Skeletal muscle cell (primary cell): ENCODE results near the gene SETD5.
"Not testable (repeated sequence)": the region's sequence is repeated elsewhere in the genome, so short reads cannot be mapped to it uniquely, and the experiment has no call there.

Experiments
- DNase-seq: peaks from one replicate; pipeline ENCODE4 v3.0.0-alpha.2; 2010; ENCODE audit warnings: low read depth
- H3K4me3 ChIP-seq: 2 replicates; pipeline ENCODE4 v1.5.1; 2011; ENCODE audit warnings: low read depth, mild to moderate bottlenecking, control low read depth, low read length, moderate library complexity

SETD5 gene

DNA sequence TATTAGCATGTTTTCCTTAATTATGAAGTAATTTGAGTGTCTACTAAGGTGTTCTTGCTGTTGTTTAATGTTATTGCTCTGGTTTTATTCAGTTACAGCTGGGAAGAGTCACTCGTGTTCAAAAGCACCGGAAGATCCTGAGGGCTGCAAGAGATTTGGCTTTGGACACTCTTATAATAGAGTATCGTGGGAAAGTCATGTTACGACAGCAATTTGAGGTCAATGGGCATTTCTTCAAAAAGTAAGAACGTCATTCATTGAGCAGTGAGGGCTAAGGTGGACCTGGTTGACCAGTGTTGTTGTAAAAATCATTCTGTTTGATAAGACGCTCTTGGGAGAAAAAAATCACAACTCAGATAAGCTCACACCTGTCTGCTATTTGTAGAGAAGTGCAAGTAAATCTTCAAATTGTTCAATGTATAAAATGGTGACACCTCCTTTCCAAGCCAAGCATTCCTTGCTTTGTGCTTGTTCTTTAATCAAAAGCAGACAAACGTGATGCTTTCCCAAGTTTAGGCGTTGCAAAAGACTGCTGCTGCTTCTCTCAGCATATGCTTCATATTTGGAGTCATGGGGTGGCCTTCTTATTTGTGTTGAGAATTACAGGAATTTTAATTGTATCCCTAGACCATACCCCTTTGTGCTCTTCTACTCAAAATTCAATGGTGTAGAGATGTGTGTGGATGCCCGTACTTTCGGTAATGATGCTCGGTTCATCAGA, 44.2 kb downstream of the SETD5 start:
- DNase-seq: no peak
- no peak overlapping the region for H3K4me3 ChIP-seq

DNA sequence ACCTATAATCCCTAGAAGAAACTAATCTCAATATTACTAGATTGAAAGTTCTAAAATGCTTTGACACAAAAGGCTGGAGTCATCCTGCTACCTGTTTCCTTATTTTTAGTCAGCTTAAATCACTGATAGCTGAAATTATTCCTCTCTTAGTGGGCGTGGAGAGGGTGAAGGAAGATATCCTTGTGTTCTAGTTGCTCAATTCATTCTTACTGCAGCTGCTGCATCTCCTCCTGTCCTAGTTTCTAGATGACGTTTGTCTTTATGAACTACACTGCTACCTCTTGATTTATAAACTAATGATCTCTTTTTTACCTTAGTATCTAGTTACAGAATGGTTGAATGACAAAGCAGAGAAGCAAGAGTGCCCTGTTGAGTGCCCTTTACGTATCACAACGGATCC, 50.7 kb downstream of the SETD5 start:
- DNase-seq: no peak
- no peak overlapping the region for H3K4me3 ChIP-seq

DNA sequence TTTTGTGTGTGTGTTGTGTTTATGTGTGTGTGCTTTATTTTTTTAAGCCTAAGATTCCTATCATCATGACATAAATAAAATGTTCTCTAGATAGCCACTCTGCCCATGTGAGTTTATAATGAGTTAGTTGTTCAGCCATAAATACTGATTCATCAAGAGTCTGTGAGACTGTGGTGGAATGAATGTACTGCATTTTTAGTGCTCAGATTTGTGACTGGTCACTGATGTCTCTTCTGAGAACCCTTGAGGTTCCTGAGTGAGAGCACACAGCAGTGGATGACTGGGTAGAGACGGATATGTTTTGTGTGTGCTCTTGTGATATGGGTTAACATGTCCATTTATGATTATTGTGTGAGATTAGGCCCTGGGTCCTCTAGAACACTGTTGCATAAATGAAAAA, 51.2 kb downstream of the SETD5 start:
- no peak overlapping the region for H3K4me3 ChIP-seq
- DNase-seq: no peak

DNA sequence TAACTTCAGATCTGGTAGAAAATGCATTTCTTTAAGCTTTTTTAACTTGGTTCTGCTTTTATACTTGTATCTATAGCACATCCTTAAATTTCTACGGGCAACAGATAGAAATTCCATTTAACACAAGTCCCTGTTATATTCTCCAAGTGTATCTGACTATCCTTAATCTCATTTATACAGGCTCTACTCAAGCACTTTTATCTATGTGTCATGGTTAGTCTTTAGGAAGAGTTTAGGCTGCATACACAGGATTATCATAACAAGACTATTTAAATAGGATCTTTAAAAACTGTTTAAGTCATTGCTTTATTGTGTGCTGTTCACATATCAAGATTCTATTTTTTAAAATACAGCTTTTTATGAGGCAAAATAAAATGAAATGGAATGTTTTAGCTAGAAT, 52.7 kb downstream of the SETD5 start:
- no peak for DNase-seq
- no peak overlapping the region for H3K4me3 ChIP-seq

DNA sequence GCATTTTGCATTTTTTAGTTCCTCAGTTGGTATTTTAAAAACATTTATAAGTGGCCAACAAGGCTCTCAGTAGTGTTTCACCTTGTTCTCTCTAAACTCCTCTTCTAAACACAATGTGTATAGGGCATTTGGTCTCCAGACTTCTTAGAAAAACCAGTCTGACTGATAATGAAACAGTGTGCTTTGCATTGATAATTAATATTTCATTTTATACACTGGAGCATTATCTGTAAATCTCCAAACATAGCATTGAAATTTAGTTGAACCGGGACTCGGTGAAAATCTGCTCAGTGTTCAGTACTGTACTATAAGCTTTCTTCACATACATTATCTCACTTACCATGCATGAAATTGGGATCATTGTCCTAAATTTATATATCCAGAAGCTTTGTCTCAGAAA, 53.6 kb downstream of the SETD5 start:
- DNase-seq: no peak
- no peak overlapping the region for H3K4me3 ChIP-seq

DNA sequence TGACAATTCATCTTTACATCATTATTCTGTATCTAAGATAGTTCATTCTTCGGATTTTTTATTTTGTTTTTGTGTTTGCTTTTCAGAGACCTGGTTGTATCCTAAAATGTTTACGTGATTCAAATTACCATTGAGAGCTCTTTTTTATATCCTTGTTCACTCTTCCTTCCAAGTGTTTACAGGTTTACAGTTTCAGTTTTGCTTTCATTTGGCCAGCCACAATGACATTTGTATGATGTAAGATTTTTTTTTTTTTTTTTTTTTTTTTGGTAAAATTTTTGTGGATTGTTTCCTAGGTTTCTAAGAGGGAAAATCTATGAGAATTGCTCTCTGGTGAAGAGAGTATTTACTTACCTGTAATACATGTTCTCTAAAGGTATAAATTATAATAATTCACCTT, 55.0 kb downstream of the SETD5 start:
- no peak for DNase-seq
- H3K4me3 ChIP-seq: no peak overlapping the region

DNA sequence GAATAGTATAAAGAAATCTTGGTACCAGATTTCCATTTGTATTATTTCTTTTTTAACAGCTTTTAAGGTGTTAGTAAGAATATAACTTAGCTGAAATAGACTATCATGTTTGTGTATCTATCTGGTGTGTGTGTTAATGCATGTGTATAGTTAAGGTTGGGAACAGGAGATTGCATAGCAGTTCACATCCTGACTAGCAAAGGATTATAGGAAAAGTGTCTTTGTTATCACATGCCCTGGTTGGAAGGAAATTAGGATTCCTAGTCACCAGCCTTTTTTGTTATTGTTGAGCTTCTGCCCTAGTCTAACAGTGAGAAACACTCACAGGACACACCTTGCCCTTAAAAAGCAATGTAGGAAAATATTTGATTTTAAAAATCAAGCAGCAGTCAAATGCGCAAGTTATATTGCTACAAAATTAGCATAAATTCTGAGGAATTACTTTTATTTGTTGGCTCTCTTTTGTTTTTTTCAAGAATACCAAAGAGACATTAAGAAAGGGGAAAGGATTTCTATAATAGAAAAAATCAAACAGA, 58.2 kb downstream of the SETD5 start:
- DNase-seq: no peak
- no peak overlapping the region for H3K4me3 ChIP-seq

DNA sequence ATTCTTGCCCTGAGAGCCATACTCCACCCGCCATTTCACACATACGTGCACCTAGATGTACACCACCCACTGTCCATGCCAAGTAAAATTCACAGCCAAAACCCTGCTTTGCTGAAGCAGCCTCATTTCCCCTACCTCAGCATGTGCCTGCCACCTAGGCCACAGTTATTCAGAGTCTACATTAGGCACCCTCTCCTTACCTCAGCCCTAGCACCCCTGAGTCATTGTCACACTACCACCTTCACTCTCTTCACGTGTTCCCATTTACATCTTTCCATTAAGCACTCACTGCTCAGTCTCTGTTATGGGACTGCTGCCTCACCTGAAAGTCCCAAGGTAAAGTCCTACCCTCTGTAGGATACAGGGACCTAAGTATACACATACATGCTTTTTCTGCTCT, 70.0 kb downstream of the SETD5 start:
- no peak for DNase-seq
- no peak overlapping the region for H3K4me3 ChIP-seq

DNA sequence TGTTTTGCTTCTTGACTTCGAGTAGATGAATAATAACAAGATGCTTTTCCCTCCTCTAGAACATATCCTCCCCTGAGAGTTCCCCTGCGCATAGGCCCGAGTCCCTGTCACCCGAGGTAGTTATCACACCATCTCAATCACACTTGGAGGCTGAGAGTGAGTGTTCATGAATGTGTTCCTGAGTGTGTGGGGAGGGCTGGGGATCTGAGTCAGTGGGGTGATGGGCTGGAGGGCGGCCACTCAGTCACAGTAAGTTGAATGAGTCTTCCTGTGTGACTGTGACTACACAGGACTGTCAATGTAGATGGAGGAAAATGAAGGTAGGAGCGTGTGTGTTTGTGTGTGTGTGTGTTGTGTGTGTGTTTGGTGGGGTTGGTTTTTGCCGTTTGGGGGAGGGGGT, 71.0 kb downstream of the SETD5 start:
- H3K4me3 ChIP-seq: no peak overlapping the region
- no peak for DNase-seq

DNA sequence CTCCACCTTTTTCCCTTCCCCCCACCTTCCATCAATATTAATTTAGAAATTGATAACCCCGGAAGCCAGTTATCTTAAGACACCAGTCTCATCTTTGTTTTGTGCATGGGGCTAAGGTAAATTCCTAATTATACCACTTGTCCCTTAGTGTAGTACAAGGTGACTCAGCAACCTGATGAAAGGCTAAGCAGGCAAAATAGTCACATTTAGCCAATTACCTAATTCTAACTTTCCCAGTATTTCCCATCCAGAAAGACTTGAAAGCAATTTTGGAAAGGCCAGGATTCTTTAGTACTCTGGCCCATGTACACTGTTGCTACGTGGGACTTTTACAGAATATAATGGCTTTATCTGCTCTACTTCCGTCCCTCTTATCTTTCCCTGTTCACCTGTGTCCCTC, 72.6 kb downstream of the SETD5 start:
- H3K4me3 ChIP-seq: no peak overlapping the region
- DNase-seq: no peak

DNA sequence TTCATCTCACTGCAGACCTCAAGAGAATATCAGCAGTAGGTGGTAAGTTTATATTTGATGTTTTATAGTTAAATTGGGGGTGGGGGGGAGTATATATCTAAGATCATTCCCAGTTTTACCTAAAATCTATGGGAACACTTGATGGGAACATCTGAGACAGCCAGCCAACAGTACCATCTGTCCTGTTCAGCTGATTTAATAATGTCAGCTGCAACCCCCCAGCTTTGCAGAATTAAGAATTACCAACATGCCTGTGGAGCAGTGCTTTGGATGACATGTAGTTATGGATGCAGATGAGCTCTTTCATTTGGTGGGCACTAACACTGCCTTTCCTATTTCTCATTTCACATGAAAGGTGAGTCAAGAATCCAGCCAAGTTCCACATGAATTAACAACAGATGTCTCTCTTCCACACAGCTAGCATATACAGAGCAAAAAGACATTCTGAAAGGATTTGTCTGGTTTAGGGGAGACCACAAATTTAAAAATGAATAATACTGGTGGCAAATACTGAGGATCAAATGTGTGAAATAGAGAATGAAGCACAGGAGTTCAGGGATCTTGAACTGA, 76.2 kb downstream of the SETD5 start:
- DNase-seq: no peak
- H3K4me3 ChIP-seq: no peak overlapping the region

DNA sequence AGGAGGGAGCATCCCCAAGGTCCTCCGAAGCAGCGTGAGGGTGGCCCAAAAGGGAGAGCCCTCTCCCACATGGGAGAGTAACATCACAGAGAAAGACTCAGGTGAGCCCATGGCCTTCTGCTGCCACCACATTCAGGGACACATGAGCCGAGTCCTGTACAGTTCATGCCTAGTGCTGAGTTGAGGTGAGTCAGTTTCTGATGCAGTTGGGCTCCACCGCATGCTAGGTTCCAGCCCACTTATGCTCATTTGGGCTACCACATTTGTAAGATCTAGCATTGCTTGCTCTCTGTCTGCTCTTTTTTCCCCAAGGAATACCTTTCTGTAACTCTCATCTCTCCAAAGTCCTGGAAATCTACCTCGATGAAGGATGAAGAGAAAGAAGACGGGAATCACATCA, 77.1 kb downstream of the SETD5 start:
- no peak for DNase-seq
- no peak overlapping the region for H3K4me3 ChIP-seq

DNA sequence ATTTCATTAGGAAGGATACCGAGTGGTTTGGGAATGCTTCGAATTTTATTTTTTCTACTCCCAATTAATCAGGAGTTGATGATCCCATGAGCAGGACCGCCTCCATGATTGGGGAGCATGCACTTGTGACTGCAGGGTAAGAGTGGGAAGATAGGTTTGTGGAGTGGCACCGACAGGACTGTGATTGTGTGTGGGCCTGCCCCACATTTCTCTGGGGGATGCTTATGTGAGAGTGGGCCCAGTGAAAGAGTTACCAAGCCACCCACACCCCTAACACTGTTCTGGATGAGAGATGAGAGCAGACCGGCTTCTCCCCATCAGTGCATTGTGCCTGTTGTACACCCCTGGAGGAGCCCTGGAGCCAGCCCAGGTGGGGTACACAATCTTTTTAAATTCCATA, 79.5 kb downstream of the SETD5 start:
- H3K4me3 ChIP-seq: no peak overlapping the region
- no peak for DNase-seq

DNA sequence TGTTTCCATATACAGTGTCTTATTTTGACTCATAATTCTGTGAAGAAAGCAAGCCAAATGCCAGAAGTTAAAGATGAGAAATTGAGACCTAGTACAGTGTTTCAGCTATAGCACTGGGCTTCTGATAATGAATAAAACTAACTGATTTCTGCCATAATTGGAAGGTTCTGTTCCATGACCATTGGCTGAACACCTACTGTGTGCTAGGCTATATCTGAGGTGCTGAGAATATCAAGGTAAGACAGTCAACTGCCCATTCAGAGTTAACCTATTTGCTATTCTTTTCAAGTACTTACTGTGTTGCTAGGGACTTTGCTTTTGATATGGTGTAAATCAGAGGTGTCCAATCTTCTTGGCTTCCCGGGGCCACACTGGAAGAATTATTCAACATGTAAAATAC, 82.8 kb downstream of the SETD5 start:
- no peak for DNase-seq
- no peak overlapping the region for H3K4me3 ChIP-seq

DNA sequence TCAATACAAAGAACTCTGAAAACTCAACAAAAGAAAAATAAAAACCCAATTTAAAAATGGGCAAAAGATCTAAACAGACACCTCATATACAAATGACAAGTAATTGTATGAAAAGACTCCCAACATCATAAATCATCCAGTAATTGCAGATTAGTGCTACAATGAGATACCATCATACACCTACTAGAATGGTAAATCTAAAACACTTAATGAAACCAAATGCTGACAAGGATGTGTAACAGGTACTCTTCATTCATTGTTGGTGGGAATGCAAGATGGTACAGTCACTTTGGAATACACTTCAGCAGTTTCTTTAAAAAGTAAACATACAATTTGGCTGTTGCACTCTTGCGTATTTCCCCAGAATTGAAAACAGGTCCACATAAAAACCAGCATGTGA, 87.8 kb downstream of the SETD5 start:
- DNase-seq: no peak

DNA sequence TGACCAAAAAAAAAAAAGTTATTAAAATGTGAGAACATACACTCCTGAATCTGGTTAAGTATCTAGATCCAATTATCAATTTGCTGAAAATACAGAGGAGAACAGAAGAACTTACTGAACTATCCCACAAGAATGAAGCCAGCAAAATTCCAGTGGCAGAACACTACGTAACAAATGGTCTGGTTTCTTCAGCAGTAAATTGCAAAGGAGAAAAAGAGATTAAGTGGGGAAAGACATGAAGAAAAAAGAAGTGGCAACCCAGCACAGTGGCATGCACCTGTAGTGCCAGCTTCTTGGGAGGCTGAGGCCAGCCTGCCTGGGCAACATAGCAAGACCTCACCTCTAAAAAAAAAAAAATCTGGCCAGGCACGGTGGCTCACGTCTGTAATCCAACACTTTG, 94.1 kb downstream of the SETD5 start:
- H3K4me3 ChIP-seq: no peak overlapping the region
- DNase-seq: no peak

More for the DNA sequence above, 87.8 kb downstream of the SETD5 start:
- no peak overlapping the region for H3K4me3 ChIP-seq

DNA sequence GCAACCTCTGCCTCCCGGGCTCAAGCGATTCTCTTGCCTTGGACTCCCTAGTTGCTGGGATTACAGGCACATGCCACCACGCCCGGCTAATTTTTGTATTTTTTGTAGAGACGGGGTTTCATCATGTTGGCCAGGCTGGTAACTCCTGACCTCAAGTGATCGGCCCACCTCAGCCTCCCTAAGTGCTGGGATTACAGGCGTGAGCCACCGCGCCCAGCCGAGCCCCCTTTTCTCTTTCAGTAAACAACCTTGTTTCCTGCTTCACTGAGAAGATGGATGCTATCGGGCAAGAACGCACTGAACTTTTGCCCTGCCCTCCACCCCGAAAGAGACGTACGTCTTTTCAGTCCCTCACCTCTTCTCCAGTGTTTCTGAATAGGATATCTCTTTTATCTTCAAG, 96.6 kb downstream of the SETD5 start:
- not testable (repeated sequence) for H3K4me3 ChIP-seq, DNase-seq

DNA sequence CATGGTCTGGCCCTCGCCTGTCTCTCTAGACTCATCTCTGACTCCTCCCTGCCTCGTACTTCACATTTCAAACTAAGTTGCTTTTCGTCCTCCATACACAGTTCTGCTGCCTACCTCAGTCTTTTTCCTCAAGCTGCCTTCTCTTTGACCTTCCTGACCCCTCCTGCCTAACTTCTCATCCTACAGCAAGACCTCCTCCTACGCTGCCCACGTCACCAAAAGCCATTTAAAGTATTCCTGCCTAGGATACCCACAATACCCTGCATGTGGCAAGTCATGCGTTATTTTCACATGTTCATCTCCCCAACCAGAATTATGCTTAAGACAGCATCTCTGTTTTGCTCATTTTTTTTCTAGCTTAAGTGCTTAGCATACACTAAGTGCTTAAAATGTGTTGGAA, 99.5 kb downstream of the SETD5 start:
- H3K4me3 ChIP-seq: no peak overlapping the region
- no peak for DNase-seq

DNA sequence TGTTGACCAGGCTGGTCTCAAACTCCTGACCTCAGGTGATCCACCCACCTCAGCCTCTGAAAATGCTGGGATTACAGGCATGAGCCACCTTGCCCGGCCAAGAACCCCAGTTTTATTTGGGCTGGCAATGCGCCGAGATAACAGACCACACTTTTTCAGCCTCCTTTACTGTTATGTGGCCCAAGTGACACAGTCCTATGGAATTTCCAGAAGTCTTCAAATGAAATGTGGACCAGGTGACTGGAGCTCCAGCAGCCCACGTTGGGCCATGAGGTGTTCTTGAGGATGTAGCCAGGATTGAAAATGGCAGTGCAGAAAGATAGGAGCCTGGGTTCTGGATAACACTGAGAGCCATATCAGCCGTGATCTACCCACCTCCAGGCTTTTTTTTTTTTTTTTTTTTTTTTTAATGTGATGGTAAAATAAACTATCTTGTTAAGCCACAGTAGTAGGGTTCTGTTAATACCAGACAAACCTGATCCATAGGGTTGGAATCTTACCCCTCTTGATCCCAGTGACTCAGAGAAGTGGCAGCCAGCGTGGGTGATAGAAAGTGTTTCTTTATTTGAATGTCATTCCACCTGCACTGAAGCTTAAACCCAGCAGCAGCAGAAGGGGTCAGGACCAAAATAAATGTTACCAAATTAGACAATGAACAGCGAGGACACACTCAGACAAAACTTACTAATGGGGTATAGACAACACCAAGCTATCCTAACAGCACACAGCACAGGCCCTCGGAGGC, 100.6 kb downstream of the SETD5 start:
- DNase-seq: no peak
- no peak overlapping the region for H3K4me3 ChIP-seq

DNA sequence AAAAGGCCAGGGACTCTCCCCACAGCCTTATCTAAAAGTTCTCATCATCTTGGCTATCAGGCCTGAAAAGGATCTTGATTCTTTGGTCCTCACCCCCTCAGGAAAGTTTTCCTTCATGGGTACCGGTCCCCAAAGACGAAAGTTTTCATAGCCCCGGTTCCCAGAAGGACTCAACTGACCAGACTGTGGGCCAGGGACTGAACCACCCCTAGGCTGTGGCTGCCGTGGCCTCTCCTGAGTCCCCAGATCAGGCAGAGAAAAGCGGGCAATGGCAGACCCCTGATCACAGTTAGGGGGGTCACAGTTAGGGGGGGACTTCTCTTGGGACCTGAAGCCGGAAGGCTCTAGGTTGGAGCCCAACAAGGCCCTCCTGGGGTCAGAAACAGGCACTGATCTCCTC, 101.4 kb downstream of the SETD5 start:
- H3K4me3 ChIP-seq: no peak overlapping the region
- no peak for DNase-seq
